ENCODE measurements around the gene LHPP. TPM values are rescaled to one million over a fixed set of nuclear protein-coding genes. Genes with fewer than 3 reads are reported as not detected.

The LHPP gene
- total and polyA plus RNA-seq, 2 experiments from 2014 or later, result 19.0 to 22.9 TPM

DNA sequence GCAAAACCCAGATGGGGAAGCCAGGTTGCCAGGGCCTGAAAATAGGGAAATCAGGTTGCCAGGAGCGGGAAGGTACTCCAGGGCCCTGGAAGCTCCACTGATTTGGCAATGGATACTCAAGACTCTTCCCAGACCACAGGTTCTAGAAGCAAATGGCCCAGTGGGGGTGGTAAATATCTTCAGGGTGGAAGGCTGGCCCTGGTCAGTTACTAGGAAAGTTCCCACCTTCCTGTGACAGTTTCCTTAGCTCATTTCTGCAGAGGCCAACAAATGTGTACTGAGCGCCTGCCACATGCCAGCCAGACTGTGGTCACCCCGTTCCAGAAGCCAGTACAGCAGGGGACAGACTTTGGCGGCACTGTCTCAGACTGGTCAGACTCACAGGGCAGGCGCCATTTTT, 168.9 kb downstream of the LHPP start:
- no peaks in the 10 kb centered on the region for H4K20me1 ChIP-seq (ENCODE audit: insufficient read depth)
- WGBS, 2 experiments (ENCODE audit: low coverage in 1 of 2, low lambda C conversion rate in 2 of 2, missing lambda C conversion rate in 2 of 2), result 83 to 84% methylated on average over 5 of the region's 5 CpGs
- no peaks in the 10 kb centered on the region for H3K79me2 ChIP-seq (ENCODE audit: insufficient read depth)
- H3K9me3 ChIP-seq (ENCODE audit: low read depth), result no peaks in the 10 kb centered on the region
- no peaks in the 10 kb centered on the region for H3K4me1 ChIP-seq (ENCODE audit: insufficient read depth)
- in situ Hi-C loops (cut with MboI), result no loop called here
- DNase-seq, result no peak
- H3K27me3 ChIP-seq (replicated peaks; ENCODE audit: insufficient read depth), result no peaks in the 10 kb centered on the region
- no peak overlapping the region for H2AFZ ChIP-seq
- H3K4me3 ChIP-seq, result no peak overlapping the region
- no peaks in the 10 kb centered on the region for H3K36me3 ChIP-seq (ENCODE audit: low read depth)
- no peaks in the 10 kb centered on the region for H3F3A ChIP-seq (ENCODE audit: insufficient read depth)
- no peak overlapping the region for H3K9ac ChIP-seq
- no peak overlapping the region for H3K27ac ChIP-seq
- H3K4me2 ChIP-seq (ENCODE audit: unreplicated experiment), result no peak overlapping the region
- no peaks in the 10 kb centered on the region for H3K9me2 ChIP-seq (ENCODE audit: insufficient read depth)
- TF ChIP-seq EZH2 (IDR thresholded peaks at IDR 0.05; ENCODE audit: insufficient read depth, poor library complexity, severe bottlenecking) (no peak), EZH2phosphoT487 (IDR thresholded peaks at IDR 0.05; ENCODE audit: insufficient read depth, low read depth) (no peak)

DNA sequence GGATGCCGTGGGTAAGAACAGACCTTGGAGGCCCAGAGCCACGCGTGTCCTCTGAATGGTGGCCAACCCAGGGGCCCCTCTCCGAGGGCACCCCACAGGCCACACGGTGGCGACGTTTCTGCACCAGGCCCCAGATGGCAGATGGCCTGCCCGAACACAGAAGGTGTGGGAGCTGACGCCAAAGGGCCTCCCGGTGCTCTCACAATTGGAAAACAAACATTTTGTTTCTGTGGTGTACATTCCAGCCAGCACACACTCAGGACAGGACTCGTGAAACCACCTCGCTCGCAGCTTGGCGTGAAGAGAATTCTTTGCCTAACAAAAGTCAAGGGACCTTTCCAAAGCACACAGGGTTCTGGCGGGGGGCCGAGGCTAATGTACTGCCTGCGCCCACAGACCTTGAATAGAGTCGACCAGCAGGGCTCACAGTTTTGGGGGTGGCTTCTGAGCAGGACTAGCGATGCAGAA, 170.5 kb downstream of the LHPP start:
- in situ Hi-C loops (cut with MboI), result no loop called here
- H2AFZ ChIP-seq, result no peak overlapping the region
- no peaks in the 10 kb centered on the region for H3K27me3 ChIP-seq (replicated peaks; ENCODE audit: insufficient read depth)

DNA sequence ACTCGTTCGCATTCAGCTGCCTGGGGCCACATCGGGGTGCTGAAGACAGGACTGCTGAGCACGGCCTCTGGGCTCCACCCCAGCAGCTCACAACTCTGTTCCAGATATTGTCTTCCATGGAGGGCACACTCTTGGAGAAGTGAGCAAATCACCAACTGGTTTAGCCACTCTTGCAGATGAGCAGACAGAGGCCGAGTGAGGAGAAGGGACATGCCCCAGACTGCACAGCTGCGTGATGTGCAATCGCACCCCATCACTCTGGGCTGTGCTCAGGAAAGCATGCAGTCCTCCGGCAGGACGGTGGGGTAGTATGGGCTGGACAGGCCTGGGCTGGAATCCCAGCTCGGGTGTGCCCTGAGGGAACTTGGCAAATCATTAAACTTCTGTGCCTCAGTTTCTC, 170.9 kb downstream of the LHPP start:
- H3K4me2 ChIP-seq (ENCODE audit: unreplicated experiment), result no peak overlapping the region
- WGBS, 2 experiments (ENCODE audit: low coverage in 1 of 2, low lambda C conversion rate in 2 of 2, missing lambda C conversion rate in 2 of 2), result 82 to 86% methylated on average over 10 of the region's 10 CpGs
- H3K79me2 ChIP-seq (ENCODE audit: insufficient read depth), result no peaks in the 10 kb centered on the region
- H2AFZ ChIP-seq, result no peak overlapping the region
- no peaks in the 10 kb centered on the region for H3K9me2 ChIP-seq (ENCODE audit: insufficient read depth)
- no peaks in the 10 kb centered on the region for H3F3A ChIP-seq (ENCODE audit: insufficient read depth)
- H3K9ac ChIP-seq, result no peak overlapping the region
- no peak for DNase-seq
- H4K20me1 ChIP-seq (ENCODE audit: insufficient read depth), result no peaks in the 10 kb centered on the region
- H3K9me3 ChIP-seq (ENCODE audit: low read depth), result no peaks in the 10 kb centered on the region
- H3K4me1 ChIP-seq (ENCODE audit: insufficient read depth), result no peaks in the 10 kb centered on the region
- no peaks in the 10 kb centered on the region for H3K36me3 ChIP-seq (ENCODE audit: low read depth)
- H3K4me3 ChIP-seq, result no peak overlapping the region
- in situ Hi-C loops (cut with MboI), result no loop called here
- TF ChIP-seq EZH2 (IDR thresholded peaks at IDR 0.05; ENCODE audit: insufficient read depth, poor library complexity, severe bottlenecking), result no peak
- TF ChIP-seq EZH2phosphoT487 (IDR thresholded peaks at IDR 0.05; ENCODE audit: insufficient read depth, low read depth), result no peak
- no peak overlapping the region for H3K27ac ChIP-seq
- no peaks in the 10 kb centered on the region for H3K27me3 ChIP-seq (replicated peaks; ENCODE audit: insufficient read depth)

More for the DNA sequence above, 170.5 kb downstream of the LHPP start:
- Histone ChIP-seq H3K36me3 (ENCODE audit: low read depth) (no peaks in the 10 kb centered on the region), H3K79me2 (ENCODE audit: insufficient read depth) (no peaks in the 10 kb centered on the region), H3K4me3 (no peak overlapping the region), H4K20me1 (ENCODE audit: insufficient read depth) (no peaks in the 10 kb centered on the region), H3F3A (ENCODE audit: insufficient read depth) (no peaks in the 10 kb centered on the region), H3K9me3 (ENCODE audit: low read depth) (no peaks in the 10 kb centered on the region), H3K4me1 (ENCODE audit: insufficient read depth) (no peaks in the 10 kb centered on the region), H3K9me2 (ENCODE audit: insufficient read depth) (no peaks in the 10 kb centered on the region), H3K27ac (no peak overlapping the region), H3K9ac (no peak overlapping the region), H3K4me2 (ENCODE audit: unreplicated experiment) (no peak overlapping the region)
- 72 to 79% methylated on average over 19 of the region's 19 CpGs for WGBS, 2 experiments (ENCODE audit: low coverage in 1 of 2, low lambda C conversion rate in 2 of 2, missing lambda C conversion rate in 2 of 2)
- TF ChIP-seq EZH2 (IDR thresholded peaks at IDR 0.05; ENCODE audit: insufficient read depth, poor library complexity, severe bottlenecking) (no peak), EZH2phosphoT487 (IDR thresholded peaks at IDR 0.05; ENCODE audit: insufficient read depth, low read depth) (no peak)
- DNase-seq, result peak; percentile 12

DNA sequence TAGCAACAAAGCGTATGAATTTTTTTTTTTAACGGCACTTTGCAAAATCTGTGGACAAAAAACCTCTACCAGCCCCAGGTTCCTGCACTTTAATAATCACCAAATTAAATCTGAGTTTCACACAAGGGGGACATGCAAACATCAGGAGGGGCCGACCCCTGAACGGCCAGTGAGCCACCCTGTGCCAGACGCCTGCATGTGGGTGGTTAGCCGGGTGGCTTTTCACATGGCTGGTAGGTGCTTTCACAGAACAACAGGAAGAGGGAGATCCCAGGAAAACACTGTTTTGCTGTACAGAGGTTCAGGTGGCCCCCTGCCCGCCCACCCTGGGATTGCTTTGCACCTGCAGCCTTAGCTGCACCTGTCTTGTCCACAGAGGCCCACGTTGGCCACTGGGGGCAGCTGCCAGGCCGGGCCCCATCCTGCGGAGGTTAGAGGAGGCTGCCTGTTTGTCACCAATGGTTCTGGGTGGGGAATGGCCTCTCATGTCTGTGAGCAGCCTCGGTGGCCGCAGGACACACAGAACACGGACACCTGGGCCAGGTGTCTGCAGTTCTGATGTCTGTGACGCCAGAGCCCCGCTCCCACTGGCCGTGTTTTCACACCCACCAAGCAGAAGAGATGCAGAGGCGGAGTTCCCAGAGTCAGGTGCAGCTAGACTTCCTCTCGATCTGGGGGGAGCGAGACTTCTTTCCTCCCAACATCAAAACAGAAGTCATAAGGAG, 174.8 kb downstream of the LHPP start:
- Histone ChIP-seq H3K4me1 (ENCODE audit: insufficient read depth) (peaks cover 9% of the 10 kb centered on the region), H3K27me3 (replicated peaks; ENCODE audit: insufficient read depth) (no peaks in the 10 kb centered on the region), H3K79me2 (ENCODE audit: insufficient read depth) (no peaks in the 10 kb centered on the region), H3K4me3 (no peak overlapping the region), H3K9me3 (ENCODE audit: low read depth) (no peaks in the 10 kb centered on the region), H3K9me2 (ENCODE audit: insufficient read depth) (no peaks in the 10 kb centered on the region), H3K9ac (no peak overlapping the region), H4K20me1 (ENCODE audit: insufficient read depth) (no peaks in the 10 kb centered on the region), H3K27ac (no peak overlapping the region), H3K36me3 (ENCODE audit: low read depth) (no peaks in the 10 kb centered on the region), H3F3A (ENCODE audit: insufficient read depth) (no peaks in the 10 kb centered on the region), H2AFZ (no peak overlapping the region), H3K4me2 (ENCODE audit: unreplicated experiment) (no peak overlapping the region)
- in situ Hi-C loops (cut with MboI), result no loop called here
- no peak for TF ChIP-seq EZH2phosphoT487 (IDR thresholded peaks at IDR 0.05; ENCODE audit: insufficient read depth, low read depth)
- no peak for TF ChIP-seq EZH2 (IDR thresholded peaks at IDR 0.05; ENCODE audit: insufficient read depth, poor library complexity, severe bottlenecking)
- 94 to 95% methylated on average over 19 of the region's 19 CpGs for WGBS, 2 experiments (ENCODE audit: low coverage in 1 of 2, low lambda C conversion rate in 2 of 2, missing lambda C conversion rate in 2 of 2)
- no peak for DNase-seq

Data from GM23248 (cell line).